Measurements from ENCODE around the gene FRMD4B.

The FRMD4B gene

GRCh38 chr3:69166446-69166845 lies 219.4 kb downstream of the FRMD4B start:
- TF ChIP-seq POLR2AphosphoS5 (IDR thresholded peaks at IDR 0.05; ENCODE audit: borderline replicate concordance, low read depth, low read length) (no peak), EZH2 (IDR thresholded peaks at IDR 0.05) (no peak), FOXP2 (optimal IDR thresholded peaks at IDR 0.05; ENCODE audit: control extremely low read depth, extremely low read length, insufficient read depth) (no peak)
- Histone ChIP-seq H3K36me3 (ENCODE audit: insufficient read depth, low read length) (no peaks in the 10 kb centered on the region), H3K9ac (ENCODE audit: insufficient read length) (no peak overlapping the region), H3K9me3 (ENCODE audit: low read depth, low read length) (no peaks in the 10 kb centered on the region), H3K27ac (no peak overlapping the region), H3K4me3 (no peak overlapping the region)
- DNase-seq (ENCODE audit: low read depth, low spot score) = no peak

GRCh38 chr3:69165744-69166143 lies 220.1 kb downstream of the FRMD4B start:
- no peaks in the 10 kb centered on the region for H3K9me3 ChIP-seq (ENCODE audit: low read depth, low read length)
- TF ChIP-seq EZH2 (IDR thresholded peaks at IDR 0.05) (no peak), FOXP2 (optimal IDR thresholded peaks at IDR 0.05; ENCODE audit: control extremely low read depth, extremely low read length, insufficient read depth) (no peak), POLR2AphosphoS5 (IDR thresholded peaks at IDR 0.05; ENCODE audit: borderline replicate concordance, low read depth, low read length) (no peak)
- no peak for DNase-seq (ENCODE audit: low read depth, low spot score)
- no peak overlapping the region for H3K4me3 ChIP-seq
- H3K36me3 ChIP-seq (ENCODE audit: insufficient read depth, low read length) = no peaks in the 10 kb centered on the region
- H3K27ac ChIP-seq = no peak overlapping the region
- H3K9ac ChIP-seq (ENCODE audit: insufficient read length) = no peak overlapping the region

GRCh38 chr3:69164296-69164695 lies 221.6 kb downstream of the FRMD4B start:
- Histone ChIP-seq H3K36me3 (ENCODE audit: insufficient read depth, low read length) (no peaks in the 10 kb centered on the region), H3K27ac (no peak overlapping the region), H3K9me3 (ENCODE audit: low read depth, low read length) (no peaks in the 10 kb centered on the region), H3K9ac (ENCODE audit: insufficient read length) (no peak overlapping the region), H3K4me3 (no peak overlapping the region)
- TF ChIP-seq POLR2AphosphoS5 (IDR thresholded peaks at IDR 0.05; ENCODE audit: borderline replicate concordance, low read depth, low read length) = no peak
- no peak for DNase-seq (ENCODE audit: low read depth, low spot score)

- Histone ChIP-seq H3K36me3 (ENCODE audit: insufficient read depth, low read length) (no peaks in the 10 kb centered on the region), H3K4me3 (no peak overlapping the region), H3K27ac (no peak overlapping the region), H3K9ac (ENCODE audit: insufficient read length) (no peak overlapping the region), H3K9me3 (ENCODE audit: low read depth, low read length) (no peaks in the 10 kb centered on the region)
- TF ChIP-seq POLR2AphosphoS5 (IDR thresholded peaks at IDR 0.05; ENCODE audit: borderline replicate concordance, low read depth, low read length) (no peak), EZH2 (IDR thresholded peaks at IDR 0.05) (no peak)
- DNase-seq (ENCODE audit: low read depth, low spot score) = no peak
Observed at GRCh38 chr3:69162308-69162980, 223.4 kb downstream of the FRMD4B start.

GRCh38 chr3:69161587-69162307 lies 224.1 kb downstream of the FRMD4B start:
- Histone ChIP-seq H3K9me3 (ENCODE audit: low read depth, low read length) (no peaks in the 10 kb centered on the region), H3K9ac (ENCODE audit: insufficient read length) (no peak overlapping the region), H3K4me3 (no peak overlapping the region), H3K36me3 (ENCODE audit: insufficient read depth, low read length) (no peaks in the 10 kb centered on the region), H3K27ac (no peak overlapping the region)
- peak; percentile 10 for DNase-seq (ENCODE audit: low read depth, low spot score)
- no peak for TF ChIP-seq FOXP2 (optimal IDR thresholded peaks at IDR 0.05; ENCODE audit: control extremely low read depth, extremely low read length, insufficient read depth)
- TF ChIP-seq EZH2 (IDR thresholded peaks at IDR 0.05) = no peak
- no peak for TF ChIP-seq POLR2AphosphoS5 (IDR thresholded peaks at IDR 0.05; ENCODE audit: borderline replicate concordance, low read depth, low read length)

- DNase-seq (ENCODE audit: low read depth, low spot score) = no peak
- Histone ChIP-seq H3K4me3 (no peak overlapping the region), H3K36me3 (ENCODE audit: insufficient read depth, low read length) (no peaks in the 10 kb centered on the region), H3K9me3 (ENCODE audit: low read depth, low read length) (no peaks in the 10 kb centered on the region), H3K9ac (ENCODE audit: insufficient read length) (no peak overlapping the region), H3K27ac (no peak overlapping the region)
- TF ChIP-seq POLR2AphosphoS5 (IDR thresholded peaks at IDR 0.05; ENCODE audit: borderline replicate concordance, low read depth, low read length) = no peak
- TF ChIP-seq EZH2 (IDR thresholded peaks at IDR 0.05) = no peak
- TF ChIP-seq FOXP2 (optimal IDR thresholded peaks at IDR 0.05; ENCODE audit: control extremely low read depth, extremely low read length, insufficient read depth) = no peak
Observed at GRCh38 chr3:69160525-69160924, 225.4 kb downstream of the FRMD4B start.

GRCh38 chr3:69160107-69160506 lies 225.8 kb downstream of the FRMD4B start:
- no peak for DNase-seq (ENCODE audit: low read depth, low spot score)
- H3K4me3 ChIP-seq = no peak overlapping the region
- no peaks in the 10 kb centered on the region for H3K36me3 ChIP-seq (ENCODE audit: insufficient read depth, low read length)
- H3K9me3 ChIP-seq (ENCODE audit: low read depth, low read length) = no peaks in the 10 kb centered on the region
- H3K9ac ChIP-seq (ENCODE audit: insufficient read length) = no peak overlapping the region
- no peak for TF ChIP-seq EZH2 (IDR thresholded peaks at IDR 0.05)
- no peak for TF ChIP-seq FOXP2 (optimal IDR thresholded peaks at IDR 0.05; ENCODE audit: control extremely low read depth, extremely low read length, insufficient read depth)
- no peak for TF ChIP-seq POLR2AphosphoS5 (IDR thresholded peaks at IDR 0.05; ENCODE audit: borderline replicate concordance, low read depth, low read length)
- H3K27ac ChIP-seq = no peak overlapping the region

- Histone ChIP-seq H3K36me3 (ENCODE audit: insufficient read depth, low read length) (no peaks in the 10 kb centered on the region), H3K4me3 (no peak overlapping the region), H3K27ac (no peak overlapping the region), H3K9me3 (ENCODE audit: low read depth, low read length) (no peaks in the 10 kb centered on the region), H3K9ac (ENCODE audit: insufficient read length) (no peak overlapping the region)
- no peak for DNase-seq (ENCODE audit: low read depth, low spot score)
- no peak for TF ChIP-seq POLR2AphosphoS5 (IDR thresholded peaks at IDR 0.05; ENCODE audit: borderline replicate concordance, low read depth, low read length)
Observed at GRCh38 chr3:69149586-69149985, 236.3 kb downstream of the FRMD4B start.

GRCh38 chr3:69145688-69146087 lies 240.2 kb downstream of the FRMD4B start:
- Histone ChIP-seq H3K36me3 (ENCODE audit: insufficient read depth, low read length) (no peaks in the 10 kb centered on the region), H3K9ac (ENCODE audit: insufficient read length) (no peak overlapping the region), H3K9me3 (ENCODE audit: low read depth, low read length) (no peaks in the 10 kb centered on the region), H3K27ac (no peak overlapping the region), H3K4me3 (no peak overlapping the region)
- DNase-seq (ENCODE audit: low read depth, low spot score) = no peak
- TF ChIP-seq FOXP2 (optimal IDR thresholded peaks at IDR 0.05; ENCODE audit: control extremely low read depth, extremely low read length, insufficient read depth) = no peak
- TF ChIP-seq POLR2AphosphoS5 (IDR thresholded peaks at IDR 0.05; ENCODE audit: borderline replicate concordance, low read depth, low read length) = no peak
- TF ChIP-seq EZH2 (IDR thresholded peaks at IDR 0.05) = no peak

Data from SK-N-MC (cell line).